GM23338 (cell line): ENCODE results near the gene TEX29. TPM values are rescaled to one million over a fixed set of nuclear protein-coding genes. Genes with fewer than 3 reads are reported as not detected.

Source experiments
- ATAC-seq: fragments of 200-7000 bp; cut with Tn5 transposase; 3 replicates; pipeline ENCODE4 v1.9.1; 2020
- DNase-seq: peaks from one replicate; pipeline ENCODE4 v3.0.0-alpha.2; 2015; ENCODE audit warnings: low spot score
- H2AFZ ChIP-seq: fragments of 200-600 bp; sonication (generic); 2 replicates; pipeline ENCODE4 v1.8.0; 2016; ENCODE audit warnings: antibody characterized with exemption, mild to moderate bottlenecking, moderate library complexity
- H3F3A ChIP-seq: fragments of 200-600 bp; sonication (generic); replicated peaks from 2 replicates; pipeline ENCODE4 v1.8.0; 2017; ENCODE audit warnings: antibody characterized with exemption, mixed run types, low read depth
- H3K27ac ChIP-seq: fragments of 200-600 bp; sonication (generic); 2 replicates; pipeline ENCODE4 v1.6.1; 2016; ENCODE audit warnings: low read depth
- H3K27me3 ChIP-seq: fragments of 200-600 bp; sonication (generic); 2 replicates; pipeline ENCODE4 v1.8.0; 2016; ENCODE audit warnings: mild to moderate bottlenecking, mixed run types, moderate library complexity; ENCODE audit not compliant: insufficient read depth
- H3K36me3 ChIP-seq: fragments of 200-600 bp; sonication (generic); 2 replicates; pipeline ENCODE4 v1.8.0; 2016; ENCODE audit warnings: mild to moderate bottlenecking; ENCODE audit not compliant: insufficient read depth
- H3K4me1 ChIP-seq: fragments of 200-600 bp; sonication (generic); 2 replicates; pipeline ENCODE4 v1.8.0; 2016; ENCODE audit warnings: mild to moderate bottlenecking, moderate library complexity; ENCODE audit not compliant: insufficient read depth
- H3K4me2 ChIP-seq: fragments of 200-600 bp; sonication (generic); 2 replicates; pipeline ENCODE4 v1.7.1; 2017; ENCODE audit warnings: mixed run types
- H3K4me3 ChIP-seq: fragments of 200-600 bp; sonication (generic); 2 replicates; pipeline ENCODE4 v1.6.1; 2016; ENCODE audit warnings: mixed run types
- H3K79me2 ChIP-seq: fragments of 200-600 bp; sonication (generic); replicated peaks from 2 replicates; pipeline ENCODE4 v1.8.0; 2017; ENCODE audit warnings: mild to moderate bottlenecking; ENCODE audit not compliant: insufficient read depth
- H3K9me2 ChIP-seq: fragments of 200-600 bp; sonication (generic); 2 replicates; pipeline ENCODE4 v1.8.0; 2017; ENCODE audit not compliant: insufficient read depth
- H4K20me1 ChIP-seq: fragments of 200-600 bp; sonication (generic); replicated peaks from 2 replicates; pipeline ENCODE4 v1.8.0; 2017; ENCODE audit warnings: mild to moderate bottlenecking; ENCODE audit not compliant: insufficient read depth
- H3K27ac Mint-ChIP-seq: 2 replicates; pipeline ENCODE4 v1.8.0; 2020; ENCODE audit warnings: inconsistent platforms, mild to moderate bottlenecking, moderate library complexity, mixed read lengths
- H3K27me3 Mint-ChIP-seq: 3 replicates; pipeline ENCODE4 v1.8.0; 2022; ENCODE audit warnings: low read depth, mild to moderate bottlenecking, moderate library complexity, mixed read lengths, inconsistent platforms; ENCODE audit not compliant: insufficient read depth, poor library complexity
- H3K36me3 Mint-ChIP-seq: 3 replicates; pipeline ENCODE4 v1.8.0; 2021; ENCODE audit warnings: low read depth, mild to moderate bottlenecking, inconsistent platforms, moderate library complexity, mixed read lengths
- H3K4me1 Mint-ChIP-seq: 3 replicates; pipeline ENCODE4 v1.8.0; 2020; ENCODE audit warnings: mild to moderate bottlenecking, inconsistent platforms, mixed read lengths
- H3K4me3 Mint-ChIP-seq: 3 replicates; pipeline ENCODE4 v1.8.0; 2021; ENCODE audit warnings: moderate library complexity, mild to moderate bottlenecking, inconsistent platforms, mixed read lengths
- H3K9me3 Mint-ChIP-seq: 3 replicates; pipeline ENCODE4 v1.8.0; 2020; ENCODE audit warnings: moderate library complexity, mild to moderate bottlenecking, inconsistent platforms, mixed read lengths
- CREB1 ChIP-seq: fragments of 250-450 bp; sonication (Bioruptor Pico); IDR thresholded peaks from 2 replicates; pipeline ENCODE4 v1.5.0; 2020; ENCODE audit warnings: low read depth, mild to moderate bottlenecking, moderate library complexity
- EZH2 ChIP-seq: fragments of 200-600 bp; sonication (generic); IDR thresholded peaks from one replicate; pipeline ENCODE4 v1.8.0; 2017; ENCODE audit warnings: antibody characterized with exemption, mild to moderate bottlenecking, low read depth; ENCODE audit not compliant: unreplicated experiment
- EZH2phosphoT487 ChIP-seq: fragments of 200-600 bp; sonication (generic); IDR thresholded peaks from one replicate; pipeline ENCODE4 v1.8.1; 2018; ENCODE audit warnings: antibody characterized with exemption; ENCODE audit not compliant: unreplicated experiment
- JUNB ChIP-seq: IDR thresholded peaks from one replicate; pipeline ENCODE4 v1.6.1; 2016; ENCODE audit warnings: antibody characterized with exemption; ENCODE audit not compliant: unreplicated experiment
- NANOG ChIP-seq: IDR thresholded peaks from 2 replicates; pipeline ENCODE4 v1.6.1; 2016; ENCODE audit warnings: antibody characterized with exemption, borderline replicate concordance
- POLR2AphosphoS5 ChIP-seq: IDR thresholded peaks from 2 replicates; pipeline ENCODE4 v1.6.1; 2016; ENCODE audit warnings: antibody characterized with exemption, low read depth
- STAT1 ChIP-seq: IDR thresholded peaks from one replicate; pipeline ENCODE4 v1.6.1; 2016; ENCODE audit warnings: antibody characterized with exemption; ENCODE audit not compliant: unreplicated experiment
- ZNF114 ChIP-seq: fragments of 250-450 bp; sonication (Bioruptor Pico); IDR thresholded peaks from 2 replicates; pipeline ENCODE4 v1.5.0; 2020; ENCODE audit warnings: mild to moderate bottlenecking, moderate library complexity
- ZNF331 ChIP-seq: fragments of 250-450 bp; sonication (Bioruptor Pico); IDR thresholded peaks from 2 replicates; pipeline ENCODE4 v1.5.0; 2020; ENCODE audit warnings: low read depth, mild to moderate bottlenecking, moderate library complexity
- polyA plus RNA-seq: library from polyadenylated mRNA; unstranded; fragments of >200 nt; fragmentation: Nextera tagmentation; extraction: Ambion mirVana; gene quantifications from 2 replicates; pipeline ENCODE4 v1.2.1, GENCODE V29; 2016
- total RNA-seq: library from RNA; depleted of rRNA; stranded (reverse); fragments of >200 nt; shearing (Covaris generic); gene quantifications from 2 replicates; pipeline ENCODE4 v1.2.3, GENCODE V29; 2014
- TF ChIP-seq, protein P1 (sequence below): IDR thresholded peaks from one replicate; pipeline ENCODE4 v1.6.1; 2018; ENCODE audit warnings: antibody characterized with exemption; ENCODE audit not compliant: unreplicated experiment
- TF ChIP-seq, protein P2 (sequence below), 2 experiments: fragments of 200-600 bp in 1 of 2; sonication (generic) in 1 of 2; conservative IDR thresholded peaks; 2 replicates each; pipeline versions ENCODE4 v1.5.1 to v1.6.1; 2016 to 2017; ENCODE audit warnings: antibody characterized with exemption in 2 of 2, low read depth in 2 of 2, mild to moderate bottlenecking in 2 of 2, moderate library complexity in 1 of 2
- TF ChIP-seq, protein P3 (sequence below): IDR thresholded peaks from 2 replicates; pipeline ENCODE4 v1.6.1; 2016; ENCODE audit warnings: antibody characterized with exemption

The TEX29 gene
- total and polyA plus RNA-seq, 2 experiments from 2014 or later: 0.31 TPM; not detected in 1

DNA sequence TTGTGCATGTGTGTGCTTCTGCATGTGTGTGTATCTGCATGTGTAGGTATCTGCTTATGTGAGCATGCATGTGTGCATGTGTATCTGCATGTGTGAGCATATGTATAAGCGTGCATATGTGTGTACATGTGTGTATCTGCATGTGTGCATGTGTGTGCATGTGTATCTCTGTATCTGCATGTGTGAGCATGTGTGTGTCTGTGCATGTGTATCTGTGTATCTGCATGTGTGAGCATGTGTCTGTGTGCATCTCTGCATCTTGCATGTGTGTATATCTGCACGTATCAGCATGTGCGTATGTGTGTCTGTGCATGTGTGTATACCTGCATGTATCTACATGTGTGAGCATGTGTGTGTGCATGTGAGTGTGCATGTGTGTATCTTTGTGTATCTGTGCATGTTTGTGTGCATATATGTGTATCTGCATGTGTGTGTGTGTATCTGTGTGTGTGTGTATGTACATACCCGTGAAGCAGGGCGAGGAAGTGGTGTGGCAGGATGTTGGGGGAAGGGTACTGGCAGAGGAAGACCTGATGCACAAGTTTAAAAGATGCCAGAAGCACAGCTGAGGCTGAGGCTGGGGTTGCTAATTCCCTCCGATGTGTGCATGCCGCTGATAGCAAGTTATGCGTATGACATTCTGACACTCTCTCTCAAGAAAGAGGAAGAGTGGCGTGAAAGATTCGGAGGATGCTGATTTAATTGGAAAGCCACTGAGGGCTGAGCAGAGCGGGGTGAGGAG is 64.2 kb downstream of the TEX29 start (continued):
- TF ChIP-seq, protein P1, sequence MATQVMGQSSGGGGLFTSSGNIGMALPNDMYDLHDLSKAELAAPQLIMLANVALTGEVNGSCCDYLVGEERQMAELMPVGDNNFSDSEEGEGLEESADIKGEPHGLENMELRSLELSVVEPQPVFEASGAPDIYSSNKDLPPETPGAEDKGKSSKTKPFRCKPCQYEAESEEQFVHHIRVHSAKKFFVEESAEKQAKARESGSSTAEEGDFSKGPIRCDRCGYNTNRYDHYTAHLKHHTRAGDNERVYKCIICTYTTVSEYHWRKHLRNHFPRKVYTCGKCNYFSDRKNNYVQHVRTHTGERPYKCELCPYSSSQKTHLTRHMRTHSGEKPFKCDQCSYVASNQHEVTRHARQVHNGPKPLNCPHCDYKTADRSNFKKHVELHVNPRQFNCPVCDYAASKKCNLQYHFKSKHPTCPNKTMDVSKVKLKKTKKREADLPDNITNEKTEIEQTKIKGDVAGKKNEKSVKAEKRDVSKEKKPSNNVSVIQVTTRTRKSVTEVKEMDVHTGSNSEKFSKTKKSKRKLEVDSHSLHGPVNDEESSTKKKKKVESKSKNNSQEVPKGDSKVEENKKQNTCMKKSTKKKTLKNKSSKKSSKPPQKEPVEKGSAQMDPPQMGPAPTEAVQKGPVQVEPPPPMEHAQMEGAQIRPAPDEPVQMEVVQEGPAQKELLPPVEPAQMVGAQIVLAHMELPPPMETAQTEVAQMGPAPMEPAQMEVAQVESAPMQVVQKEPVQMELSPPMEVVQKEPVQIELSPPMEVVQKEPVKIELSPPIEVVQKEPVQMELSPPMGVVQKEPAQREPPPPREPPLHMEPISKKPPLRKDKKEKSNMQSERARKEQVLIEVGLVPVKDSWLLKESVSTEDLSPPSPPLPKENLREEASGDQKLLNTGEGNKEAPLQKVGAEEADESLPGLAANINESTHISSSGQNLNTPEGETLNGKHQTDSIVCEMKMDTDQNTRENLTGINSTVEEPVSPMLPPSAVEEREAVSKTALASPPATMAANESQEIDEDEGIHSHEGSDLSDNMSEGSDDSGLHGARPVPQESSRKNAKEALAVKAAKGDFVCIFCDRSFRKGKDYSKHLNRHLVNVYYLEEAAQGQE: no peak
- no peak for TF ChIP-seq CREB1 (CRISPR knock-in tag)
- TF ChIP-seq, protein P2, sequence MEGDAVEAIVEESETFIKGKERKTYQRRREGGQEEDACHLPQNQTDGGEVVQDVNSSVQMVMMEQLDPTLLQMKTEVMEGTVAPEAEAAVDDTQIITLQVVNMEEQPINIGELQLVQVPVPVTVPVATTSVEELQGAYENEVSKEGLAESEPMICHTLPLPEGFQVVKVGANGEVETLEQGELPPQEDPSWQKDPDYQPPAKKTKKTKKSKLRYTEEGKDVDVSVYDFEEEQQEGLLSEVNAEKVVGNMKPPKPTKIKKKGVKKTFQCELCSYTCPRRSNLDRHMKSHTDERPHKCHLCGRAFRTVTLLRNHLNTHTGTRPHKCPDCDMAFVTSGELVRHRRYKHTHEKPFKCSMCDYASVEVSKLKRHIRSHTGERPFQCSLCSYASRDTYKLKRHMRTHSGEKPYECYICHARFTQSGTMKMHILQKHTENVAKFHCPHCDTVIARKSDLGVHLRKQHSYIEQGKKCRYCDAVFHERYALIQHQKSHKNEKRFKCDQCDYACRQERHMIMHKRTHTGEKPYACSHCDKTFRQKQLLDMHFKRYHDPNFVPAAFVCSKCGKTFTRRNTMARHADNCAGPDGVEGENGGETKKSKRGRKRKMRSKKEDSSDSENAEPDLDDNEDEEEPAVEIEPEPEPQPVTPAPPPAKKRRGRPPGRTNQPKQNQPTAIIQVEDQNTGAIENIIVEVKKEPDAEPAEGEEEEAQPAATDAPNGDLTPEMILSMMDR (conservative IDR thresholded peaks at IDR 0.05; ENCODE audit: low read depth in 2 of 2): no peak
- TF ChIP-seq ZNF114 (CRISPR knock-in tag): no peak
- no peak for TF ChIP-seq POLR2AphosphoS5
- TF ChIP-seq ZNF331 (CRISPR knock-in tag): no peak
- TF ChIP-seq EZH2: no peak
- no peak for TF ChIP-seq JUNB
- no peak for TF ChIP-seq STAT1
- TF ChIP-seq NANOG: no peak
- TF ChIP-seq EZH2phosphoT487: no peak

DNA sequence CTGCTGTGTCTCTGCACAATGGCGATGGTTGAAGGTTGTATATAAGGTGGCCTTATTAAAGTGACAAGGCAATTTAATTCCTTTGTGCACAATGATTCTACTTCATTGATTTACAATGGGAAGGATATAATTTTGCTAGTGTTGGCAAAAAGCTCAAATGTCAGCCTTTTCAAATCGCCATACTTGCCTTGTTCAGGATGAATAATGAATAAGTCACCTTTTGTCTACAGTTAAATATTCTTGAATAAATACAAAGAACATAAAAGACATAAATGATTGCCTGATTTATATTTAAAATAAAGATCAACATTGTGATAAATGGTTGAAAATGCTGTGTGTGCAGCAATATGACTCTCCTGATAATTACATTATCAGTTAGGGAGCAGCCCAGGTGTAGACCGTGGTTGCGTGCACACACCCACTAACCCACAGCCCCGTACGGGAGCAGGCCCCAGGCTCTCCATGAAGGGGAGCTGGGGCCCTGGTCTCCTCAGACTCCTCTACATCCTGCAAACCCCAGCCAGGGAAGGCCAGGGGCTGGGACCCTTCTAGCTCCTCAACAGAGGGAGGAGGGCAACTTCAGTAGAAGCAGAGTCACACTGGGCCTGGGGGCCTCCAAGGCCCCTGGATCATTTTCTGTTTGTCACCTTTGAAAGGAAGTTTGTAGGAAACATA is 64.9 kb downstream of the TEX29 start:
- Mint-ChIP-seq H3K27ac (no peak overlapping the region), H3K27me3 (no peaks in the 10 kb centered on the region)

More for the DNA sequence above, 64.9 kb downstream of the TEX29 start:
- Mint-ChIP-seq H3K4me3 (no peak overlapping the region), H3K9me3 (peaks cover 8% of the 10 kb centered on the region; the same call in 2 of the 3 replicates), H3K4me1 (peaks cover 4% of the 10 kb centered on the region; the same call in 2 of the 3 replicates), H3K36me3 (no peaks in the 10 kb centered on the region; the same call in 2 of the 3 replicates)
- H3K4me2 ChIP-seq: no peak overlapping the region
- H4K20me1 ChIP-seq: no peaks in the 10 kb centered on the region
- DNase-seq (no peak), ATAC-seq (no peak)
- no peak overlapping the region for H3K27ac ChIP-seq
- no peak overlapping the region for H3K4me3 ChIP-seq
- no peaks in the 10 kb centered on the region for H3K27me3 ChIP-seq
- H2AFZ ChIP-seq: no peak overlapping the region
- no peaks in the 10 kb centered on the region for H3K9me2 ChIP-seq
- no peak for TF ChIP-seq EZH2
- TF ChIP-seq, protein P2 (conservative IDR thresholded peaks at IDR 0.05; ENCODE audit: low read depth in 2 of 2): no peak
- TF ChIP-seq ZNF114 (CRISPR knock-in tag): no peak
- TF ChIP-seq POLR2AphosphoS5: no peak
- no peak for TF ChIP-seq CREB1 (CRISPR knock-in tag)
- no peak for TF ChIP-seq JUNB
- TF ChIP-seq, protein P1: no peak
- TF ChIP-seq, protein P3, sequence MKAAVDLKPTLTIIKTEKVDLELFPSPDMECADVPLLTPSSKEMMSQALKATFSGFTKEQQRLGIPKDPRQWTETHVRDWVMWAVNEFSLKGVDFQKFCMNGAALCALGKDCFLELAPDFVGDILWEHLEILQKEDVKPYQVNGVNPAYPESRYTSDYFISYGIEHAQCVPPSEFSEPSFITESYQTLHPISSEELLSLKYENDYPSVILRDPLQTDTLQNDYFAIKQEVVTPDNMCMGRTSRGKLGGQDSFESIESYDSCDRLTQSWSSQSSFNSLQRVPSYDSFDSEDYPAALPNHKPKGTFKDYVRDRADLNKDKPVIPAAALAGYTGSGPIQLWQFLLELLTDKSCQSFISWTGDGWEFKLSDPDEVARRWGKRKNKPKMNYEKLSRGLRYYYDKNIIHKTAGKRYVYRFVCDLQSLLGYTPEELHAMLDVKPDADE: no peak
- no peak for TF ChIP-seq STAT1
- TF ChIP-seq ZNF331 (CRISPR knock-in tag): no peak
- no peaks in the 10 kb centered on the region for H3F3A ChIP-seq
- no peaks in the 10 kb centered on the region for H3K4me1 ChIP-seq
- no peaks in the 10 kb centered on the region for H3K79me2 ChIP-seq
- no peaks in the 10 kb centered on the region for H3K36me3 ChIP-seq
